A549 treated with GW870086 at 1 μM for 4 hours (cell line): Measurements from ENCODE around the gene SAPCD1. TPM values are rescaled to one million over a fixed set of nuclear protein-coding genes. Genes with fewer than 3 reads are reported as not detected.

Experiments used
- total RNA-seq: library from RNA; stranded (reverse); fragments of 200-300 nt; extraction: Qiagen RNA extraction; gene quantifications from 5 replicates; pipeline ENCODE4 v1.2.3, GENCODE V29; 2022; ENCODE audit warnings: low read depth

The SAPCD1 gene
- total RNA-seq: 1.6 to 3.9 TPM (median 3.7 TPM) in 5 replicates

GRCh38 chr6:31762356-31762755, at the start of gene SAPCD1:
SAPCD1 (plus strand) TSS chr6:31762656; CDS start chr6:31763055, 399 bp downstream.

DNA sequence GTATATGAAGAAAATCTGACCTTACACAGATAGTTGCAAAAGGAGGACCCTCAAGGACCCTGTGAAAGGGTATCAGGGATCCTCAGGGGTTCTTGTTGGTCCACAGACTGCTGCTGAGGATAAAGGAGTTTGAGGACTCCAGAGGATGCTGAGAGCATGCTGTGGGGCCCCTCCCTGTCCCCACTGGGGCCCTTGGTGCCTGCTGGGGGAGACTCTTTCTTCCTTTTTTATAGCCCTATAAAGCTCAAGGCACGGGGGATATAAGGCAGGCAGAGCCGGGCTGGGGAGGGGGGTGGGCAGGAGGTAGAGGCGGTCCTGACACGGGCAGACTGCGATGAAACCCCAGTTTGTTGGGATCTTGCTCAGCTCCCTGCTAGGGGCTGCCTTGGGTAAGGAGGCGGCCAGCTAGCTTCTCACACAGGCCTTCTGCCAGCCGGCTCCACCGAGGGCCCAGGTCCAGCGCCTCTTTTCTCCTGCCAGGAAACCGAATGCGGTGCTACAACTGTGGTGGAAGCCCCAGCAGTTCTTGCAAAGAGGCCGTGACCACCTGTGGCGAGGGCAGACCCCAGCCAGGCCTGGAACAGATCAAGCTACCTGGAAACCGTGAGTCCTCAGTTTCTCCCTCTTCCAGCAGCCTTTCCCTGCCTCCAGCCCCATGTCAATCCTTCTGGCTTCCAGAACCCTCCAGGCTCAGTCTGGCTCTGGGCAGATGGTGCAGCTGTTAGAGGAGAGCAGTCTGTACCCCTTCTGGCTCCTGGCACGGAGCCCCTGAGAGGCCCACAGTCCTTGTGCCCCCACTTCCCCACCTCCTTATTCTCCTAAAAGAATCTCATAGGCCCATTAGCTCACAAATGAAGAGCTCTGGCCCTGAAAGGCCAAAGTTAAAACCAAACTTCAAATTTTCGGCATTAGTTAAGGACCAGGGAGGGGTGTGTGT, 47.2 kb upstream of the SAPCD1 start, which contains the start of gene LY6G6D:
Gene LY6G6D (plus strand): TSS at position 327 of the 937 bp plus-strand sequence. CDS start 8 bp downstream, at position 335.

GRCh38 chr6:31721351-31722020, 41.0 kb upstream of the SAPCD1 start, which contains the start of gene LY6G6C:
LY6G6C (minus strand) TSS chr6:31721746; CDS start chr6:31721679, 67 bp downstream.

GRCh38 chr6:31723245-31723979, 39.0 kb upstream of the SAPCD1 start, which contains the start of gene MPIG6B:
MPIG6B (plus strand) TSS chr6:31723373; CDS start chr6:31723384, 11 bp downstream.

DNA sequence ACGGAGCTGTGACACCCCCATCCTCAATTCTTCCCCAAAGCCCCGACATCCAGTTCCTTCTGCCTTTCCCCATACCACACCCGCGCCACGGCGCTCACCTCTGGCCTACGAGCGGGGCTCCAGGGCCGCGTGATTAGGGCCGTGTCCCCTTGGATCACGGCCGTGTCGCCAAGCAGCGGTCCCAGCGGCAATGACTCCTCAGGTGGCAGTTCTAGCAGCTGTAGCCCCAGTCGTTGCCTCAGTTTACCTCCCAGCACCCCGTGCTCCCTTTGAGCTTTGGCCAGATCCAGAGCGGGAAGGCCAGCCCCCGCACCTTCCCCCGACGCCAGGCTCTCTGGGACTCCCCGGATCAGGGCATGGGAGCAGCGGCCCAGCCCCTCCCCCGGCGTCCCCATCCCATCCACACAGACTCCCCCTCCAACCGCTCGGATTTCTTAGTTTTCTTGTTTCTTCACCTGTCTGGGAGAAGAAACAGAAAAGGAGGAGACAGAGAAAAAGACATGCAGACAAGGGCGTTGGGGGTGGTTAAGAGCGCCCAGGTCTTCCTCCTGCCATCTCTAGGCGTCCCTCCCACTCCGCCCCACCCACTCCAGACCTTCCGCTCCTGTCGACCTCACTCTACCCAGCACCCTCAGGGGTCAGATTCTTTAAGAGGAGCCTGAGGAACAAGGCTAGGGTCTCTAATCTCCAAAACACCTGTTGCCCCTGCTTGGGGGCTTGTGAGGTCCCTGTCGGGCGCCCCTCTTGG, 33.5 kb upstream of the SAPCD1 start, which contains the start of gene DDAH2:
Gene DDAH2 (minus strand): TSS at position 533 of the 748 bp plus-strand sequence. CDS start 138 bp downstream, at position 395.

GRCh38 chr6:31736021-31736767, 26.3 kb upstream of the SAPCD1 start, which contains the start of gene CLIC1:
CLIC1 (minus strand) TSS chr6:31736530; CDS start chr6:31736300, 230 bp downstream.

DNA sequence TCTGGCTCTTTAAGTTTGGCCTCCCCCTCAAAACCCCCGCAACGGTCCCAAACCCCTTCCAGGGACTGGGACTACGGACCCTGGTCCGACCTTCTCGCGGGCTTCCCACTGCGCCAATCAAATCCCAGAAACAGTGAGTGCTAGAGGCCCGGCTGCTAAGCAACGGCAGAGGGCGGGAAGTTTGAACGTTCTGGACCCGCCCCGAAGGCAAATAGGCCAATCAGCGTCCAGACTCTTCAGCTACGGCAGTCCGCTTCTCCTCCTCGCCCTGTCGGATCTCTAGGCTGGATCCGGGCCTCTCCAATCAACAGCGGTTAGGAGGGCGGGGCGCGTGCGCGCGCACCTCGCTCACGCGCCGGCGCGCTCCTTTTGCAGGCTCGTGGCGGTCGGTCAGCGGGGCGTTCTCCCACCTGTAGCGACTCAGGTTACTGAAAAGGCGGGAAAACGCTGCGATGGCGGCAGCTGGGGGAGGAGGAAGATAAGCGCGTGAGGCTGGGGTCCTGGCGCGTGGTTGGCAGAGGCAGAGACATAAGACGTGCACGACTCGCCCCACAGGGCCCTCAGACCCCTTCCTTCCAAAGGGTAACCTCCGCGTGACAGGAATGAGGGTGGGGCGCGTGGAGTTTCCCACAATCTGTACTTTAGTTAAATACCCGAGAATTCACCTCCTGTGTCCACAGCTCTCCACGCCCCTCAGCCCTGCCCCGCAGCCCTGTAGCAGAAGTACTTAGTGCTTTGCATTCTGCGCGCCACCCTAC, 22.6 kb upstream of the SAPCD1 start, which contains the start of gene MSH5:
Gene MSH5 (plus strand): TSS at position 367 of the 758 bp plus-strand sequence. CDS start 462 bp downstream, outside the sequence.

DNA sequence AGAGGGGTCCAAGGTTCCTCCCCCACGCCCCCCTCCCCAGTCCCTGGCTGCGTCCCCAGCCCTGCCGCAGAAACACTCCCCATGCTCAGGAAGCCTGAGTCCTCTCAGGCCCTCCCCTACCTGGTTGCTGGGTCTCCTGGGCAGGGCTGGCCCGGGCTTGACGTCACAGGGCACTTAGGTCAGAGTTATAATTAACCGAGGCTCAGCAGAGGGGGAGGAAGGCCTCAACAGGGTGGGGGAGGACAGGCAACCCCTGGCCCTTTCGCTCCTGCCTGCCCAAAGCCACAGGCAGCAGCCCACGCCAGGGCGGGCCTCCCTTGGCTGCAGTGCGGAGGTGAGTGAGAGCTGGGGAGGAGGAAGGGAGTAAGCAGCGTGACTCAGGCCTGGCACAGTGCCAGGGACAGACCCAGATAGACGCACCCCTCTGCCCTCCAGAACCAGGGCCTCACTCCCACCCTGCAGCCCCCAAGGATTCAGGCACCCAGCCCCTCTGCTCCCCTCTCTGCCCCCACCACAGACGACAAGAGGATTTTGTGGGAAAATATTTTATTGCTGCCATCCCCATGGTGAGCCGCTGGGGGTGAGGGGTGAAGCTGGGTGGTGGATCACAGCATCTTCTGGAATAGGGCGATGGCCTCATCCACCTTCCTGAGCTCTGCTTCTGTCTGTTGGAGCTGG, 14.7 kb downstream of the SAPCD1 start, which contains the start of gene VWA7:
Gene VWA7 (minus strand): TSS at position 340 of the 678 bp plus-strand sequence. CDS start 549 bp downstream, outside the sequence.

DNA sequence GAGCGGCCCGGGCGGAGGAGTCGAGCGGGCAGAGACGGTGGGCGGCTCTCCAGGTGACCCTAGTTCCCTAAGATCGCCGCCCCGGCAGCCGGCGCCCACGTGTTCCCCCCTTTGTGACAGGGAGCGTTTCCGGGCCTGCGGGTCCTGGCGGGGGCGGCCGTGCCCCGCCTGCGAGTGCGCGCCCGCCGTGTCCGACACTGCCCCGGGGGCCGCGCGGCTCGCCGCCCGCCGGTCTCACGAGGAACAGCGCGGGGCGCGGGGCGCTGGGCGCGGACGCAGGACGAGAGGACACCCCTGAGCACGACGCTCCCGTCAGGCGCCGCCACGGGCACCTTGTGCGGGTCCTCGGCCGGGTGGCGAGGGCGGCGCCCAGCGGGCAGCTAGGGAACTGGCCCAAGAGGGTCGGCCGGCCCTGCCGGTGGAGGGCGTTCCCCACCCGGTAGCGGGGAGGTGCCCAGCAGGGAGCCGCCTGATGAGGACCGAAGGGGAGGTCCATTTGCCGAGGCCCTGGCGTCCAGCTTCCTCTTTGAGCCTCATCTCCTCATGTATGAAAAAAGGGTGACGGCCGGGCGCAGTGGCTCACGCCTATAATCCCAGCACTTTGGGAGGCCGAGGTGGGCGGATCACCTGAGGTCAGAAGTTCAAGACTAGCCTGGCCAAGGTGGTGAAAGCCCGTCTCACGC, 33.3 kb downstream of the SAPCD1 start, which contains the start of gene VARS1:
Gene VARS1 (minus strand): TSS at position 137 of the 683 bp plus-strand sequence. CDS start 535 bp downstream, outside the sequence.

GRCh38 chr6:31806470-31807272, 44.2 kb downstream of the SAPCD1 start, which contains the start of gene LSM2:
LSM2 (minus strand) TSS chr6:31806966; CDS start chr6:31806757, 209 bp downstream.

Other genes with a start within 250 kb of the SAPCD1 start
- not detected in 5 replicates for gene MCCD1, start 233.7 kb upstream of the SAPCD1 start, total RNA-seq
- gene DDX39B, start 220.7 kb upstream of the SAPCD1 start, total RNA-seq: 324 to 377 TPM (median 358 TPM) in 5 replicates
- gene ATP6V1G2, start 216.0 kb upstream of the SAPCD1 start, total RNA-seq: 0.55 to 1.2 TPM (median 0.83 TPM) in 5 replicates
- gene NFKBIL1, start 215.0 kb upstream of the SAPCD1 start, total RNA-seq: 10.4 to 11.2 TPM (median 11.1 TPM) in 5 replicates
- 0.17 to 0.34 TPM in 2 of 5 replicates, not detected in the others for gene LTA, start 190.4 kb upstream of the SAPCD1 start, total RNA-seq
- gene TNF, start 187.1 kb upstream of the SAPCD1 start, total RNA-seq: 0.16 TPM in 1 of 5 replicates, not detected in the others
- gene LTB, start 180.2 kb upstream of the SAPCD1 start, total RNA-seq: 0.21 to 0.65 TPM (median 0.29 TPM) in 4 of 5 replicates, not detected in the other
- 0.30 to 0.66 TPM in 2 of 5 replicates, not detected in the others for gene LST1, start 176.4 kb upstream of the SAPCD1 start, total RNA-seq
- not detected in 5 replicates for gene NCR3, start 169.7 kb upstream of the SAPCD1 start, total RNA-seq
- not detected in 5 replicates for gene AIF1, start 147.4 kb upstream of the SAPCD1 start, total RNA-seq
- gene PRRC2A, start 141.9 kb upstream of the SAPCD1 start, total RNA-seq: 66.6 to 89.8 TPM (median 85.0 TPM) in 5 replicates
- 114 to 149 TPM (median 138 TPM) in 5 replicates for gene BAG6, start 110.0 kb upstream of the SAPCD1 start, total RNA-seq
- 2.6 to 4.5 TPM (median 3.1 TPM) in 5 replicates for gene APOM, start 106.8 kb upstream of the SAPCD1 start, total RNA-seq
- 10.6 to 12.7 TPM (median 12.1 TPM) in 5 replicates for gene C6orf47, start 101.9 kb upstream of the SAPCD1 start, total RNA-seq
- 8.2 to 10.4 TPM (median 9.7 TPM) in 5 replicates for gene GPANK1, start 97.7 kb upstream of the SAPCD1 start, total RNA-seq
- 167 to 186 TPM (median 177 TPM) in 5 replicates for gene CSNK2B, start 96.6 kb upstream of the SAPCD1 start, total RNA-seq
- gene LY6G5B, start 92.7 kb upstream of the SAPCD1 start, total RNA-seq: 3.6 to 5.4 TPM (median 4.3 TPM) in 5 replicates
- 1.3 to 2.5 TPM (median 1.7 TPM) in 5 replicates for gene LY6G5C, start 81.6 kb upstream of the SAPCD1 start, total RNA-seq
- 12.8 to 19.4 TPM (median 18.7 TPM) in 5 replicates for gene ABHD16A, start 59.3 kb upstream of the SAPCD1 start, total RNA-seq
- not detected in 5 replicates for gene LY6G6F, start 55.8 kb upstream of the SAPCD1 start, total RNA-seq
- gene LY6G6D, start 47.3 kb upstream of the SAPCD1 start, total RNA-seq: not detected in 5 replicates
- gene LY6G6C, start 40.9 kb upstream of the SAPCD1 start, total RNA-seq: 0.14 TPM in 1 of 5 replicates, not detected in the others
- not detected in 5 replicates for gene MPIG6B, start 39.3 kb upstream of the SAPCD1 start, total RNA-seq
- gene DDAH2, start 33.4 kb upstream of the SAPCD1 start, total RNA-seq: 26.8 to 31.8 TPM (median 27.9 TPM) in 5 replicates
- gene CLIC1, start 26.1 kb upstream of the SAPCD1 start, total RNA-seq: 486 to 498 TPM (median 493 TPM) in 5 replicates
- gene MSH5, start 22.7 kb upstream of the SAPCD1 start, total RNA-seq: 10.5 to 13.8 TPM (median 12.5 TPM) in 5 replicates
- 1.2 to 2.0 TPM (median 1.5 TPM) in 5 replicates for gene VWA7, start 14.7 kb downstream of the SAPCD1 start, total RNA-seq
- 47.4 to 59.1 TPM (median 53.3 TPM) in 5 replicates for gene VARS1, start 33.1 kb downstream of the SAPCD1 start, total RNA-seq
- gene LSM2, start 44.3 kb downstream of the SAPCD1 start, total RNA-seq: 52.2 to 66.7 TPM (median 61.9 TPM) in 5 replicates
- gene HSPA1L, start 52.6 kb downstream of the SAPCD1 start, total RNA-seq: 0.82 to 1.5 TPM (median 1.3 TPM) in 5 replicates
- 148 to 264 TPM (median 205 TPM) in 5 replicates for gene HSPA1A, start 52.9 kb downstream of the SAPCD1 start, total RNA-seq
- gene HSPA1B, start 65.1 kb downstream of the SAPCD1 start, total RNA-seq: 116 to 191 TPM (median 162 TPM) in 5 replicates
- gene NEU1, start 100.2 kb downstream of the SAPCD1 start, total RNA-seq: 24.9 to 34.9 TPM (median 25.5 TPM) in 5 replicates
- gene SLC44A4, start 116.3 kb downstream of the SAPCD1 start, total RNA-seq: 0.05 to 0.21 TPM in 2 of 5 replicates, not detected in the others
- gene EHMT2, start 135.0 kb downstream of the SAPCD1 start, total RNA-seq: 23.1 to 27.6 TPM (median 27.1 TPM) in 5 replicates
- 3.1 to 4.0 TPM (median 3.5 TPM) in 5 replicates for gene ZBTB12, start 139.4 kb downstream of the SAPCD1 start, total RNA-seq
- gene C2, start 165.1 kb downstream of the SAPCD1 start, total RNA-seq: 0.07 to 0.43 TPM (median 0.23 TPM) in 5 replicates
- 1.6 to 3.3 TPM (median 2.4 TPM) in 5 replicates for gene CFB, start 183.4 kb downstream of the SAPCD1 start, total RNA-seq
- gene NELFE, start 196.3 kb downstream of the SAPCD1 start, total RNA-seq: 73.9 to 80.8 TPM (median 79.3 TPM) in 5 replicates
- gene SKIC2, start 196.5 kb downstream of the SAPCD1 start, total RNA-seq: 16.7 to 25.7 TPM (median 25.0 TPM) in 5 replicates
- gene DXO, start 209.5 kb downstream of the SAPCD1 start, total RNA-seq: 10.4 to 12.0 TPM (median 11.0 TPM) in 5 replicates
- gene C4A, start 219.4 kb downstream of the SAPCD1 start, total RNA-seq: 0.87 to 1.7 TPM (median 0.93 TPM) in 5 replicates